GM18951 (cell line): Measurements from ENCODE around the gene THAP10.
"Not testable (repeated sequence)": the region's sequence is repeated elsewhere in the genome, so short reads cannot be mapped to it uniquely, and the experiment has no call there.

Experiments
- POLR2A ChIP-seq: IDR thresholded peaks from 4 replicates; pipeline ENCODE4 v1.6.1; 2011; ENCODE audit warnings: mild to moderate bottlenecking; ENCODE audit not compliant: insufficient read length, insufficient read depth; ENCODE audit errors: extremely low read depth
- in situ Hi-C: fragments of 300-500 bp; cut with MboI; formaldehyde crosslinking; loops from one replicate; pipeline ENCODE4 v1.12.0; 2022; ENCODE audit warnings: low sequenced_read_pairs, mixed read lengths, inconsistent platforms; ENCODE audit not compliant: unreplicated experiment

THAP10 gene

GRCh38 chr15:70892002-70892911, at the start of gene THAP10, which contains the start of gene LRRC49:
THAP10 (minus strand) TSS chr15:70892433; CDS start chr15:70892272, 161 bp downstream.
LRRC49 (plus strand) TSS chr15:70892826; CDS start chr15:70892895, 69 bp downstream.
- in situ Hi-C loops: no loop called here
- TF ChIP-seq POLR2A: peak; percentile 36

- in situ Hi-C loops: no loop called here
- TF ChIP-seq POLR2A: no peak
Measured at GRCh38 chr15:70936326-70936725, 44.1 kb upstream of the THAP10 start.

- no peak for TF ChIP-seq POLR2A
- in situ Hi-C loops: no loop called here
Measured at GRCh38 chr15:70935631-70936030, 43.4 kb upstream of the THAP10 start.

DNA sequence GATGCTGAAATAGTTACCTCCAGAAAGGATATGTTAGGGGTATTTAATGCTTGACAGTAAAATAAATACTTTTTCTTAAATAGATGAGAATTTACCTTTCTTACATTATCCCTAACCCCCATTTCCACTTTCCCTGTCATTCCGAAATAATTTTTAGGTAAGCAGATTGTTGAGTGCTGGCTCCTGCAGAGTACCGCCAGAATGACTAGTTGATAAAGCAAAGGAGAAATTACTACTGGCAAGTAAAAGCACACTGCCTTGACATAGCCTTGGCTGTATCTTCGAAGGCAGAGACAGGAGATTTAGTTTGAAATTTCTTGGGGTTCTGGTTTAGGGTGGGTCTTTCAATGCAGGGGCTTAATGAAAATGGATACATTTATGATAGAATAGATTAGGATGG, 41.2 kb upstream of the THAP10 start:
- TF ChIP-seq POLR2A: no peak
- in situ Hi-C loops: no loop called here

DNA sequence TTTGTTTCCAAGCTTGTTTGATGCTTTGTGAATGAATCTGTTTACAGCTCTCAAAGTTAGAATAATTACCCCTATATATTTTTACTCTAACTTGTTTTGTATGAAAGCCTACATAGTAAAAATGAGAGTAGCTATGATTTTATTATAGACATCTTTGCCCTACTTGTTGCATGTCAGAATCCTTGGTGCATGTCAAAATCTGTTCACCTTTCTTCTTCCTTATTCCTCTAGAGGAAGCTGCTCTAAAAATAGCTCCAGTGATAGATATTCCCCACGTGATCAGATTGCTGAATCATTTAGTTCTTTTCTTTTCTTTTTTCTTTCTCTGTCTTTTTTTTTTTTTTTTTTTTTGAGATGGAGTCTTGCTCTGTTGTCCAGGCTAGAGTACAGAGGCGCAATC, 40.2 kb upstream of the THAP10 start:
- TF ChIP-seq POLR2A: no peak
- in situ Hi-C loops: no loop called here

DNA sequence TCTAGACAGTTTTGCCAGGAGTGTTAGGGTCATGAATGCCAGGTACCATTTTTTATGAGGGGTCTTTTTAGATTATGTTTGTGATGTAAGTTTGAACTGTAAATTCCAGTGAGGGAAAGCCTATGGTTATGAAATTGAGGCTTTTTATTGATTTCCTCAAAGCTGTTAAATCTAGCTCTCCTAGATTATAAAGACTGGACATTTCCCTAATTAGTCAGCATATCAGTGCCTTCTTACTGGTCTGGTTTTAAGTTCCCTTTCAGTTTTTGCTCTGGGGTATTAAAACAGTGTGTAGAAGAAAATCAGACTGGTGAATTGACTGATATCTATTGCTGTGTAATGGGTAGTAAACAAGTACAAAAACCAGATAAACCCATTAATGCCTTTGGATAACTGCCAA, 39.6 kb upstream of the THAP10 start:
- no peak for TF ChIP-seq POLR2A
- in situ Hi-C loops: no loop called here

DNA sequence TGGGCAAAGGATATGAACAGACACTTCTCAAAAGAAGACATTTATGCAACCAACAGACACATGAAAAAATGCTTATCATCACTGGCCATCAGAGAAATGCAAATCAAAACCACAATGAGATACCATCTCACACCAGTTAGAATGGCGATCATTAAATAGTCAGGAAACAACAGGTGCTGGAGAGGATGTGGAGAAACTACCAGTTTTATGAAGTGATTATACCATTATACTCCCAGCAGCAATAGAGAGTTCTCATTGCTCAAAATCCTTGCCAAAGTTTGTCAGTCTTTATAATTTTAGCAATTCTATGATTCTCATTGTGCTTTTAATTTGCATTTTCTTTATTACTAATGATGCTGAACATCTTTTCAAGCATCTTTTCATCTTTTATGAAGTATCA, 34.7 kb upstream of the THAP10 start:
- in situ Hi-C loops: not testable (repeated sequence)

- in situ Hi-C loops: no loop called here
- TF ChIP-seq POLR2A: no peak
Measured at GRCh38 chr15:70923311-70924080, 31.3 kb upstream of the THAP10 start.

GRCh38 chr15:70922119-70922518, 29.9 kb upstream of the THAP10 start:
- in situ Hi-C loops: no loop called here
- no peak for TF ChIP-seq POLR2A

DNA sequence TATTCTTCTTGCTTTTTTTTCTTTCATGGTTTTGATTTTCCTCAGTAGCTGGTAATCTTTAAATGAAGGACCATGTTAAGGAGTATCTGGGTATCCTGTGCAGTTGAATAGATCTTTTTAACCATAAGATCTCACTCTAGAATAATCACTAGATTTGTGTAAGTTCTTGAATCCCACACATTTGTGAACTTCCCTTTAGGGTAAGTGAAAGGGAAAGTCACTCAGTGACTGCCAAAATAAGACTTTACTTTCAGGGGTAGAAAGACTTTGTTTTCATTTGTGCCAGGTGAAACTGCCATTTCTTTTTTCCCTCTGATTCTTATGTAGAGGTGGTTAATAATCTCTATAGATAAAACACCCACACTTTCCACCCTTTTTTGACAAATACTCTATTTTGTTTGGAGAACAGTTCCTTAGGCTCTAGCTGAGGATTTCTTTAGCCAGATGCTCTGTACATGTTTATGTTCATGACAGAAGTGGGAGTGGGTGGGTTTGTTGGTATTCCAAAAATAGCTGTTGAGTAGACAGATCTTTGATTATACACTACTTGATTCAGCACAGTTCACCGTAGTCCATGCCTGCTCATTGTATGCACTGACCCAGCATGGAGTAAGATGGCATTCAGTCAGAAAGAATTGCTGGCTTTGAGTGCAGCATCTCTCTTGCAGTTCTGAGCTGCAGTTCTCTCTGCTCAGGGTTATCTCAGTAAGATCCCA, 28.9 kb upstream of the THAP10 start:
- in situ Hi-C loops: no loop called here
- no peak for TF ChIP-seq POLR2A

GRCh38 chr15:70917955-70918354, 25.7 kb upstream of the THAP10 start:
- TF ChIP-seq POLR2A: no peak
- in situ Hi-C loops: no loop called here

GRCh38 chr15:70916531-70916930, 24.3 kb upstream of the THAP10 start:
- in situ Hi-C loops: no loop called here
- TF ChIP-seq POLR2A: no peak

- in situ Hi-C loops: no loop called here
- TF ChIP-seq POLR2A: no peak
Measured at GRCh38 chr15:70912187-70912586, 20.0 kb upstream of the THAP10 start.
